ENCODE measurements around the gene GNB1. TPM values are rescaled to one million over a fixed set of nuclear protein-coding genes. Genes with fewer than 3 reads are reported as not detected.

Gene GNB1
- total and polyA plus RNA-seq, 7 experiments from 2014 or later, result 48.1 to 358 (median 232) TPM

GRCh38 chr1:1853593-1854257 is 37.2 kb downstream of the GNB1 start:
- Histone ChIP-seq H3K27ac (ENCODE audit: low read depth, low read length) (peak overlapping the region; percentile 6), H3K9me3 (ENCODE audit: control insufficient read depth in 2 of 3, low read length in 3 of 3) (no peaks in the 10 kb centered on the region), H3K4me1 (ENCODE audit: control insufficient read depth in 2 of 2, insufficient read depth in 2 of 2, low read length in 2 of 2) (peaks cover 33 to 34% of the 10 kb centered on the region in 2 donors), H3K27me3 (ENCODE audit: control insufficient read depth in 2 of 2, insufficient read depth in 2 of 2, low read length in 2 of 2) (no peaks in the 10 kb centered on the region), H3K36me3 (ENCODE audit: control insufficient read depth in 2 of 3, insufficient read depth in 3 of 3, low read length in 3 of 3) (peaks cover 0 to 12% (median 0%) of the 10 kb centered on the region in 3 experiments), H3K4me3 (ENCODE audit: low read length) (no peak overlapping the region)
- POLR2A ChIA-PET, result no interaction called here
- DNase-seq (no peak), ATAC-seq (no peak)
- intact Hi-C loops (cut with micrococcal nuclease), result no loop called here
- Mint-ChIP-seq H3K36me3 (peaks cover 0 to 16% (median 6%) of the 10 kb centered on the region in 5 donors), H3K27ac (peak overlapping the region in 8 of 9 donors; percentile 15 to 86 (median 70)), H3K9me3 (peaks cover 0 to 2% (median 0%) of the 10 kb centered on the region in 11 donors), H3K27me3 (no peaks in the 10 kb centered on the region), H3K4me3 (peak overlapping the region in 2 of 10 donors; percentile 38 to 49), H3K4me1 (peaks cover 42 to 86% (median 65%) of the 10 kb centered on the region in 7 donors)
- CTCF ChIA-PET, result no interaction called here

GRCh38 chr1:1852619-1853414 is 38.1 kb downstream of the GNB1 start:
- peak overlapping the region in 2 of 10 donors; percentile 9 to 49 for H3K4me3 Mint-ChIP-seq
- CTCF ChIA-PET, result no interaction called here

GRCh38 chr1:1847890-1848289 is 43.0 kb downstream of the GNB1 start:
- no peak overlapping the region for H3K4me3 Mint-ChIP-seq
- peak overlapping the region in 8 of 9 donors; percentile 33 to 81 (median 60) for H3K27ac Mint-ChIP-seq

More at GRCh38 chr1:1852619-1853414, 38.1 kb downstream of the GNB1 start:
- ATAC-seq (no peak), DNase-seq (no peak)
- intact Hi-C loops (cut with micrococcal nuclease), result no loop called here
- peak overlapping the region; percentile 14 for H3K27ac ChIP-seq (ENCODE audit: low read depth, low read length)
- H3K4me1 ChIP-seq (ENCODE audit: control insufficient read depth in 2 of 2, insufficient read depth in 2 of 2, low read length in 2 of 2), result peaks cover 26 to 28% of the 10 kb centered on the region in 2 donors
- Mint-ChIP-seq H3K9me3 (peaks cover 0 to 2% (median 0%) of the 10 kb centered on the region in 11 donors), H3K27me3 (no peaks in the 10 kb centered on the region), H3K27ac (peak overlapping the region in 8 of 9 donors; percentile 10 to 86 (median 17)), H3K36me3 (peaks cover 0 to 16% (median 6%) of the 10 kb centered on the region in 5 donors), H3K4me1 (peaks cover 35 to 85% (median 62%) of the 10 kb centered on the region in 7 donors)
- no peaks in the 10 kb centered on the region for H3K27me3 ChIP-seq (ENCODE audit: control insufficient read depth in 2 of 2, insufficient read depth in 2 of 2, low read length in 2 of 2)
- H3K9me3 ChIP-seq (ENCODE audit: control insufficient read depth in 2 of 3, low read length in 3 of 3), result no peaks in the 10 kb centered on the region
- H3K36me3 ChIP-seq (ENCODE audit: control insufficient read depth in 2 of 3, insufficient read depth in 3 of 3, low read length in 3 of 3), result peaks cover 0 to 12% (median 0%) of the 10 kb centered on the region in 3 experiments
- POLR2A ChIA-PET, result no interaction called here
- no peak overlapping the region for H3K4me3 ChIP-seq (ENCODE audit: low read length)

DNA sequence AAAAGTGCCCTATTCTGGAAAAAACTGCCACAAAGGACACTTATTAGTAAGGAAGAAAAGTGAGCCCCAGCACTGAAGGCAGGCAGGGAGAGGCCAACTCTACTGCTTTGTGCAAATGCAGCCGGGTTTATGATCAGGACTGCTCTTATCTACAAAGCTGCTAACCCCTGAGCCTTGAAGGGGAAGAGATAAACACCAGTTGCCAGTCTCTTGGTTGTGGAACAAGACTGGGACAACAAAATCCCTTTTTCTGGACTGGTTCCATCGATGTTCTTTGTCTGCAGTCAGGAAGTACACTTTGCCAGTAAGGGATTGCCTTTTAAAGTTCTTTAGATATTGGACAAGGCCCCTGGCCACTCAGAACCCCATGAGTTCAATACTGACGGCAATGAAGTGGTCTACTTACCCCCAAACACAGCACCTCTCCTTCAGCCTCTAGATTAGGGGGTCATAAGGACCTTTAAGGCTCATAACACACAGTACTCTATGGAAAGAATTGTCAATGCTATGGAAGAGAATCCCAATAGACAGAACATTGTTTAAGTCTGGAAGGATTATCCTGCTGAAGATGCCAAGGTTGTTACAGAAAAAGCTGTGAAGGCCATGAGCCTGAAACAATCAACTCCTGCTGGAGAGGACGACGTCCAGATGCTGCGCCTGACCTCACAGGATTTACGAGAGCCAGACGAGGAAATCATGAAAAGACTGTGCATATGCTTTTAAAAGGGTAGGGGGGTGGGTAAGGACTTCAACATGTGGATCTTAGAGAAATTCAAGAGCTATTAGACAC is 43.6 kb downstream of the GNB1 start:
- Histone ChIP-seq H3K27ac (ENCODE audit: low read depth, low read length) (peak overlapping the region; percentile 21), H3K4me3 (ENCODE audit: low read length) (no peak overlapping the region), H3K36me3 (ENCODE audit: control insufficient read depth in 2 of 3, insufficient read depth in 3 of 3, low read length in 3 of 3) (peaks cover 0 to 12% (median 0%) of the 10 kb centered on the region in 3 experiments), H3K27me3 (ENCODE audit: control insufficient read depth in 2 of 2, insufficient read depth in 2 of 2, low read length in 2 of 2) (no peaks in the 10 kb centered on the region), H3K4me1 (ENCODE audit: control insufficient read depth in 2 of 2, insufficient read depth in 2 of 2, low read length in 2 of 2) (peaks cover 5 to 16% of the 10 kb centered on the region in 2 donors), H3K9me3 (ENCODE audit: control insufficient read depth in 2 of 3, low read length in 3 of 3) (no peaks in the 10 kb centered on the region)
- DNase-seq, result no peak
- intact Hi-C loops (cut with micrococcal nuclease), result no loop called here
- Mint-ChIP-seq H3K4me1 (peaks cover 28 to 84% (median 70%) of the 10 kb centered on the region in 7 donors), H3K4me3 (peak overlapping the region in 3 of 10 donors; percentile 7 to 21 (median 19)), H3K27me3 (no peaks in the 10 kb centered on the region), H3K27ac (peak overlapping the region; percentile 33 to 81 (median 62)), H3K36me3 (peaks cover 0 to 18% (median 3%) of the 10 kb centered on the region in 5 donors), H3K9me3 (peaks cover 0 to 2% (median 0%) of the 10 kb centered on the region in 11 donors)
- ATAC-seq, result no peak
- ChIA-PET POLR2A (no interaction called here), CTCF (no interaction called here)

More at GRCh38 chr1:1847890-1848289, 43.0 kb downstream of the GNB1 start:
- POLR2A ChIA-PET, result no interaction called here
- Histone ChIP-seq H3K36me3 (ENCODE audit: control insufficient read depth in 2 of 3, insufficient read depth in 3 of 3, low read length in 3 of 3) (peaks cover 0 to 18% (median 0%) of the 10 kb centered on the region in 3 experiments), H3K4me3 (ENCODE audit: low read length) (no peak overlapping the region), H3K9me3 (ENCODE audit: control insufficient read depth in 2 of 3, low read length in 3 of 3) (no peaks in the 10 kb centered on the region), H3K4me1 (ENCODE audit: control insufficient read depth in 2 of 2, insufficient read depth in 2 of 2, low read length in 2 of 2) (peaks cover 10 to 16% of the 10 kb centered on the region in 2 donors), H3K27me3 (ENCODE audit: control insufficient read depth in 2 of 2, insufficient read depth in 2 of 2, low read length in 2 of 2) (no peaks in the 10 kb centered on the region), H3K27ac (ENCODE audit: low read depth, low read length) (no peak overlapping the region)
- DNase-seq, result no peak
- CTCF ChIA-PET, result no interaction called here
- peaks cover 0 to 22% (median 3%) of the 10 kb centered on the region in 5 donors for H3K36me3 Mint-ChIP-seq
- intact Hi-C loops (cut with micrococcal nuclease), result no loop called here
- peaks cover 0 to 3% (median 0%) of the 10 kb centered on the region in 11 donors for H3K9me3 Mint-ChIP-seq
- peaks cover 27 to 82% (median 68%) of the 10 kb centered on the region in 7 donors for H3K4me1 Mint-ChIP-seq
- ATAC-seq, result no peak
- H3K27me3 Mint-ChIP-seq, result no peaks in the 10 kb centered on the region

GRCh38 chr1:1846386-1846918 is 44.4 kb downstream of the GNB1 start:
- Mint-ChIP-seq H3K36me3 (peaks cover 0 to 18% (median 3%) of the 10 kb centered on the region in 5 donors), H3K4me1 (peaks cover 33 to 88% (median 76%) of the 10 kb centered on the region in 7 donors), H3K27me3 (no peaks in the 10 kb centered on the region), H3K27ac (peak overlapping the region in 7 of 9 donors; percentile 43 to 73 (median 64)), H3K4me3 (peak overlapping the region in 2 of 10 donors; percentile 7 to 19), H3K9me3 (peaks cover 0 to 2% (median 0%) of the 10 kb centered on the region in 11 donors)
- Histone ChIP-seq H3K27me3 (ENCODE audit: control insufficient read depth in 2 of 2, insufficient read depth in 2 of 2, low read length in 2 of 2) (no peaks in the 10 kb centered on the region), H3K27ac (ENCODE audit: low read depth, low read length) (peak overlapping the region; percentile 21), H3K36me3 (ENCODE audit: control insufficient read depth in 2 of 3, insufficient read depth in 3 of 3, low read length in 3 of 3) (peaks cover 0 to 12% (median 0%) of the 10 kb centered on the region in 3 experiments), H3K9me3 (ENCODE audit: control insufficient read depth in 2 of 3, low read length in 3 of 3) (no peaks in the 10 kb centered on the region), H3K4me3 (ENCODE audit: low read length) (no peak overlapping the region), H3K4me1 (ENCODE audit: control insufficient read depth in 2 of 2, insufficient read depth in 2 of 2, low read length in 2 of 2) (peaks cover 5 to 18% of the 10 kb centered on the region in 2 donors)
- DNase-seq (no peak), ATAC-seq (no peak)
- ChIA-PET CTCF (no interaction called here), POLR2A (no interaction called here)
- intact Hi-C loops (cut with micrococcal nuclease), result no loop called here

Measured in naive thymus-derived CD4-positive, alpha-beta T cell (primary cell).